Naive thymus-derived CD8-positive, alpha-beta T cell (primary cell): ENCODE results near the gene TMEM240. TPM values are rescaled to one million over a fixed set of nuclear protein-coding genes. Genes with fewer than 3 reads are reported as not detected.
"Not testable (repeated sequence)": the region's sequence is repeated elsewhere in the genome, so short reads cannot be mapped to it uniquely, and the experiment has no call there.

Experiments used
- ATAC-seq, 2 donors: fragments of 150-1000 bp; cut with Tn5 transposase in 1 of 2; sonication (Bioruptor Pico), chemical (Tn5 transposase) in 1 of 2; 1 replicate in 1 of 2; 2 replicates in 1 of 2; pipeline ENCODE4 v1.10.0; 2021; ENCODE audit warnings: mild to moderate bottlenecking in 2 of 2, moderate library complexity in 2 of 2
- POLR2A ChIA-PET: fragments of 350-600 bp; sonication (Branson Sonifier 250); formaldehyde crosslinking; loops from one replicate; lab custom pipeline; 2021; ENCODE audit warnings: antibody characterized with exemption; lab: Charles Lee
- DNase-seq, 10 donors: peaks; one replicate each; pipeline versions ENCODE4 v3.0.0 to v3.0.0-alpha.2; 2020 to 2022
- H3K27ac Mint-ChIP-seq, 10 donors: one replicate each; pipeline ENCODE4 v1.8.0; 2020 to 2022; ENCODE audit warnings: mild to moderate bottlenecking in 10 of 10, mixed read lengths in 10 of 10, moderate library complexity in 4 of 10, inconsistent platforms in 1 of 10
- H3K27me3 Mint-ChIP-seq, 5 donors: one replicate each; pipeline ENCODE4 v1.8.0; 2021 to 2022; ENCODE audit warnings: mixed read lengths in 5 of 5
- H3K36me3 Mint-ChIP-seq, 3 donors: one replicate each; pipeline ENCODE4 v1.8.0; 2020 to 2022; ENCODE audit warnings: mixed read lengths in 3 of 3, mild to moderate bottlenecking in 2 of 3, inconsistent platforms in 1 of 3
- H3K4me1 Mint-ChIP-seq, 4 donors: one replicate each; pipeline ENCODE4 v1.8.0; 2021 to 2022; ENCODE audit warnings: mixed read lengths in 4 of 4
- H3K4me3 Mint-ChIP-seq, 10 donors: one replicate each; pipeline ENCODE4 v1.8.0; 2020 to 2022; ENCODE audit warnings: mild to moderate bottlenecking in 10 of 10, mixed read lengths in 10 of 10, moderate library complexity in 6 of 10, inconsistent platforms in 1 of 10
- H3K9me3 Mint-ChIP-seq, 9 donors: one replicate each; pipeline ENCODE4 v1.8.0; 2020 to 2022; ENCODE audit warnings: mixed read lengths in 9 of 9, mild to moderate bottlenecking in 3 of 9, inconsistent platforms in 1 of 9, moderate library complexity in 1 of 9
- polyA plus RNA-seq, 3 donors: library from polyadenylated mRNA; unstranded; fragments of 300-500 nt; fragmentation: Illumina TruSeq; gene quantifications; one replicate each; pipeline ENCODE4 v1.2.3, GENCODE V29; 2021
- total RNA-seq, 8 experiments: library from RNA in 2 of 8; stranded (reverse) in 2 of 8; gene quantifications; one replicate each; pipeline ENCODE4 v1.2.3 and lab custom pipeline; 2021 to 2026

The TMEM240 gene
- total and polyA plus RNA-seq, 5 experiments from 2014 or later = 3.4 TPM; not detected in 3

GRCh38 chr1:1567152-1567875 lies 26.9 kb upstream of the TMEM240 start:
- Mint-ChIP-seq H3K36me3 (peaks cover 4 to 76% (median 16%) of the 10 kb centered on the region in 3 donors), H3K9me3 (no peaks in the 10 kb centered on the region), H3K27me3 (no peaks in the 10 kb centered on the region), H3K4me1 (peaks cover 19 to 68% (median 51%) of the 10 kb centered on the region in 4 donors), H3K4me3 (peak overlapping the region in 7 of 10 donors; percentile 22 to 62 (median 41)), H3K27ac (peak overlapping the region in 9 of 10 donors; percentile 11 to 65 (median 51))
- POLR2A ChIA-PET = interaction anchor here (0.7 kb wide), 1 partner anchor 24 kb away, joined by 3 read pairs; no protein-coding TSS in a partner anchor
- DNase-seq = no peak
- ATAC-seq = no peak

DNA sequence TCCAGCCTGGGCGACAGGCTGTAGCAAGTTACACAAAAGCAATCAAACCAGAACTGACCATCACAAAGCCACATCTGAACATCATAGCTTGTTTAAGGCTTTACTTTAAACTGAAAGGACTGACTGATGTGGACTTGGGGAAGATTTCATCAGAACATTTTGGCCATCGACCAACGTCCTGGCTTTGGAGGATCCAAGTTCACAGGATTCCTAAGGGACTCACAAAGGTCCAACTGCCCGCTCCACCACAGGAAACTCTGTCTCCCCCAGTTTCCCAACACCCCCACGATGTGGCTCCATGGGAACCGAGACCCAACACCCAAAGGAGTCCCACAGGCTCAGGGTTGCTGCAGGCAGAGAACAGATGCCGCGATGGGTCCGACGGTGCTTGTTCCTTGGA lies 24.9 kb upstream of the TMEM240 start:
- H3K27me3 Mint-ChIP-seq = no peaks in the 10 kb centered on the region
- no peak for ATAC-seq
- H3K36me3 Mint-ChIP-seq = peaks cover 4 to 82% (median 12%) of the 10 kb centered on the region in 3 donors
- H3K27ac Mint-ChIP-seq = peak overlapping the region in 1 of 10 donors; percentile 6
- H3K4me3 Mint-ChIP-seq = no peak overlapping the region
- POLR2A ChIA-PET = no interaction called here
- DNase-seq = no peak
- no peaks in the 10 kb centered on the region for H3K9me3 Mint-ChIP-seq
- peaks cover 17 to 57% (median 47%) of the 10 kb centered on the region in 4 donors for H3K4me1 Mint-ChIP-seq

- Mint-ChIP-seq H3K4me1 (peaks cover 13 to 46% (median 37%) of the 10 kb centered on the region in 4 donors), H3K27ac (peak overlapping the region in 2 of 10 donors; percentile 9 to 73), H3K9me3 (no peaks in the 10 kb centered on the region), H3K4me3 (no peak overlapping the region), H3K27me3 (no peaks in the 10 kb centered on the region), H3K36me3 (peaks cover 4 to 79% (median 12%) of the 10 kb centered on the region in 3 donors)
- ATAC-seq = peak in 1 of 2 donors; percentile 7
- POLR2A ChIA-PET = no interaction called here
- no peak for DNase-seq
Measured at GRCh38 chr1:1564268-1564667, 23.8 kb upstream of the TMEM240 start.

- POLR2A ChIA-PET = no interaction called here
- no peaks in the 10 kb centered on the region for H3K27me3 Mint-ChIP-seq
- peak overlapping the region in 3 of 10 donors; percentile 28 to 73 (median 59) for H3K27ac Mint-ChIP-seq
Measured at GRCh38 chr1:1563688-1564087, 23.3 kb upstream of the TMEM240 start.

DNA sequence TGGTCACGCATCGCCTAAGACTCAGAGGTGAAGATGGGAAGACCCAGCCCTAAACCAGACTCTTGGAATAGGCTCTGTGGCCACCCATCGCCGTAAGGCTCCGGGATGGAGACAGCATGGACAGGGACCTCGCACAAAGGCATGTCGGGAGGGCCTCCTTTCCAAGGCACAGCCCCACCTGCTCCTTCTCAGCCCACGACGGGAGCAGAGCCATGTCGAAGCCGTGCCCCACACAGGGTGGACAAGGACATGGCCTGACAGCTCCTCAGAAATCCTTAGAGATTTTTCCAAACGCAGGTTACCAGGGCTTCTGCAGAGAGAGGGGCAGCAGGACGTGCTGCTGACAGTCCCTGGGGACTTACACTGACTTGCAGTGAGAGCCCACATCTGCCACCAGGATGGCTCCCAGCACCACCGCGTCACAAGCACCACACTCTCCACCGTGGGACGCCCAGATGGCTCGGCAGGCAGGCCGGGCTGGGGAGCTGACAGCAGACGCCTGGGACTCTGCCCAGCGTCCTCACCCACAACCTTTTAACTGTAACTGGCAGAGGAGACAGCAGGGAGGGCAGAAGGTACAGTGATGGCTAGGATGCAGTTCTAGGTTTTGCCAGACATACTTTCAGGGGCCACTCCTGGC lies 22.3 kb upstream of the TMEM240 start:
- peak overlapping the region in 2 of 10 donors; percentile 56 to 93 for H3K27ac Mint-ChIP-seq
- DNase-seq (no peak), ATAC-seq (peak in 1 of 2 donors; percentile 11)
- POLR2A ChIA-PET = interaction anchor here (0.6 to 0.7 kb wide), 3 partner anchors 127 to 586 kb away, joined by 3 to 5 read pairs (median 3); no protein-coding TSS in a partner anchor
- peaks cover 16 to 36% (median 28%) of the 10 kb centered on the region in 4 donors for H3K4me1 Mint-ChIP-seq
- no peaks in the 10 kb centered on the region for H3K9me3 Mint-ChIP-seq
- no peaks in the 10 kb centered on the region for H3K27me3 Mint-ChIP-seq
- H3K36me3 Mint-ChIP-seq = peaks cover 4 to 72% (median 12%) of the 10 kb centered on the region in 3 donors
- no peak overlapping the region for H3K4me3 Mint-ChIP-seq

More at GRCh38 chr1:1563688-1564087, 23.3 kb upstream of the TMEM240 start:
- H3K36me3 Mint-ChIP-seq = peaks cover 4 to 73% (median 12%) of the 10 kb centered on the region in 3 donors
- H3K4me3 Mint-ChIP-seq = no peak overlapping the region
- H3K4me1 Mint-ChIP-seq = peaks cover 15 to 43% (median 34%) of the 10 kb centered on the region in 4 donors
- ATAC-seq = no peak
- no peaks in the 10 kb centered on the region for H3K9me3 Mint-ChIP-seq
- DNase-seq = no peak

- ATAC-seq (peak in 1 of 2 donors; percentile 18), DNase-seq (no peak)
- Mint-ChIP-seq H3K36me3 (peaks cover 4 to 65% (median 12%) of the 10 kb centered on the region in 3 donors), H3K9me3 (no peaks in the 10 kb centered on the region), H3K27me3 (no peaks in the 10 kb centered on the region), H3K4me3 (no peak overlapping the region), H3K4me1 (peaks cover 11 to 28% (median 21%) of the 10 kb centered on the region in 4 donors), H3K27ac (peak overlapping the region in 5 of 10 donors; percentile 1 to 93 (median 56))
- POLR2A ChIA-PET = no interaction called here
Measured at GRCh38 chr1:1561801-1562470, 21.5 kb upstream of the TMEM240 start.

- H3K4me3 Mint-ChIP-seq = no peak overlapping the region
- H3K27me3 Mint-ChIP-seq = no peaks in the 10 kb centered on the region
- H3K36me3 Mint-ChIP-seq = peaks cover 4 to 51% (median 6%) of the 10 kb centered on the region in 3 donors
- no peak overlapping the region for H3K27ac Mint-ChIP-seq
- H3K4me1 Mint-ChIP-seq = peaks cover 9 to 21% (median 14%) of the 10 kb centered on the region in 4 donors
- ATAC-seq (no peak), DNase-seq (no peak)
- POLR2A ChIA-PET = no interaction called here
- no peaks in the 10 kb centered on the region for H3K9me3 Mint-ChIP-seq
Measured at GRCh38 chr1:1560178-1560577, 19.8 kb upstream of the TMEM240 start.

- peaks cover 3 to 16% (median 9%) of the 10 kb centered on the region in 4 donors for H3K4me1 Mint-ChIP-seq
- peak overlapping the region in 4 of 10 donors; percentile 19 to 73 (median 40) for H3K27ac Mint-ChIP-seq
- POLR2A ChIA-PET = interaction anchor here (1.2 kb wide), 1 partner anchor 10 kb away, joined by 3 read pairs; no protein-coding TSS in a partner anchor
- peaks cover 0 to 40% (median 3%) of the 10 kb centered on the region in 3 donors for H3K36me3 Mint-ChIP-seq
- no peak for DNase-seq
- ATAC-seq = no peak
- no peak overlapping the region for H3K4me3 Mint-ChIP-seq
- no peaks in the 10 kb centered on the region for H3K9me3 Mint-ChIP-seq
- no peaks in the 10 kb centered on the region for H3K27me3 Mint-ChIP-seq
Measured at GRCh38 chr1:1559066-1559465, 18.6 kb upstream of the TMEM240 start.

DNA sequence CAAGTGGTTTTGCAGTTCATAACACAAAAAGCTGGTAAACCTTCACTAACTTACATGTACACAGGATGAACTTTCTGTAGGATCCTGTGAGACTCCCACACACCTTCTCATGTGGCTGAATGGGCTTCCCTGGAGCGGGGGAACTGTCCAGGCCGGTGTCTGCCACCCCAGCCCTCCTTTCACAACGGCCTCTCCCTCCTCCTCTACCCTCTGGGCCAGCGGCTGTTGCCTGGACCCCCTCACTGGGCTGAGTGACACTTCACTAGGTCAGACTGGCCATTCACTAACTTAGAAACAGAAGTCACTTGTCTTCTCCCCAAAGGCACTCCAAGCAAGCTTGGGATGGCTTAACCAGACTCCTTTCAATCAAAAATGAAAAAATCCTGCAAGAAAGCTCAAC lies 18.2 kb upstream of the TMEM240 start:
- ATAC-seq = no peak
- peaks cover 3 to 12% (median 8%) of the 10 kb centered on the region in 4 donors for H3K4me1 Mint-ChIP-seq
- DNase-seq = no peak
- no peaks in the 10 kb centered on the region for H3K27me3 Mint-ChIP-seq
- POLR2A ChIA-PET = interaction anchor here (1.2 kb wide), 1 partner anchor 10 kb away, joined by 3 read pairs; no protein-coding TSS in a partner anchor
- no peak overlapping the region for H3K4me3 Mint-ChIP-seq
- peaks cover 0 to 35% (median 0%) of the 10 kb centered on the region in 3 donors for H3K36me3 Mint-ChIP-seq
- no peaks in the 10 kb centered on the region for H3K9me3 Mint-ChIP-seq
- peak overlapping the region in 6 of 10 donors; percentile 19 to 46 (median 40) for H3K27ac Mint-ChIP-seq

GRCh38 chr1:1557688-1558087 lies 17.3 kb upstream of the TMEM240 start:
- H3K4me3 Mint-ChIP-seq, H3K27me3 Mint-ChIP-seq, ATAC-seq, H3K9me3 Mint-ChIP-seq, DNase-seq: not testable (repeated sequence)
- peaks cover 0 to 26% (median 0%) of the 10 kb centered on the region in 3 donors for H3K36me3 Mint-ChIP-seq
- H3K4me1 Mint-ChIP-seq = peaks cover 3 to 11% (median 8%) of the 10 kb centered on the region in 4 donors
- POLR2A ChIA-PET = interaction anchor here (1.2 kb wide), 1 partner anchor 9 kb away, joined by 3 read pairs; no protein-coding TSS in a partner anchor
- H3K27ac Mint-ChIP-seq = peak overlapping the region in 2 of 10 donors; percentile 47 to 59

DNA sequence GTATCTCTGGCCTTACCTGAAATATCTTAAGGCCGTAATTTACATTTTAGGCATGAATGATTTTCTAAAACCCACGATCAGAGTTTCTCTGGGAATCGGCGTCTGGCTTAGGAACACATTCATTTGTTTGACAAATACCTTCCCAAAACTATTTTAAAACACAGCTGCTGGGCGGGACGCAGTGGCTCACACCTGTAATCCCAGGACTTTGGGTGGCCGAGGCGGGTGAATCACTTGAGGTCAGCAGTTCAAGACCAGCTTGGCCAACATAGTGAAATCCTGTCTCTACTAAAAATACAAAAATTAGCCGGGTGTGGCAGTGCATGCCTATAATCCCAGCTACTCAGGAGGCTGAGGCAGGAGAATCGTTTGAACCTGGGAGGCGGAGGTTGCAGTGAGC lies 16.5 kb upstream of the TMEM240 start:
- H3K4me3 Mint-ChIP-seq, H3K9me3 Mint-ChIP-seq, H3K4me1 Mint-ChIP-seq, ATAC-seq, H3K27me3 Mint-ChIP-seq, DNase-seq, H3K27ac Mint-ChIP-seq: not testable (repeated sequence)
- POLR2A ChIA-PET = interaction anchor here (0.5 kb wide), 1 partner anchor 29 kb away, joined by 3 read pairs; no protein-coding TSS in a partner anchor
- H3K36me3 Mint-ChIP-seq = peaks cover 0 to 19% (median 0%) of the 10 kb centered on the region in 3 donors

DNA sequence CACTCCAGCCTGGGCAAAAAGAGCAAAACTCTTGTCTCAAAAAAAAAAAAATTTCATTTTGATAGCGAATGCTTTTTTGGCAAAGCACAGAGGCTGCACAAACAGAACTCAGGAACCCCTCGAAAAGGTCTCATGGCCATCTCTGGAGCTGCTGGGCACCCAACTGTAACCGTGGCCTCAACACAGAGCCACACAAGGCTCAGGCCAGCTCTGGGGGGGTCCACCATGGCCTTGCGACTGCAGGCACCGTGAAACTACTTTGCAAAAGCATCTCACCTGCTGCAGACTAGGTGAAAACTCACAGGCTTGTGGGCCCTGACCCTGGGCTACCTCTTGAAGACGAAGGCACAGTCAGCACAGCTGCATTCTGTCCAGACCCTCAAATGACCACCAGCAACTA lies 16.1 kb upstream of the TMEM240 start:
- no peak for DNase-seq
- no peaks in the 10 kb centered on the region for H3K27me3 Mint-ChIP-seq
- peaks cover 0 to 9% (median 6%) of the 10 kb centered on the region in 4 donors for H3K4me1 Mint-ChIP-seq
- POLR2A ChIA-PET = interaction anchor here (0.5 kb wide), 1 partner anchor 28 kb away, joined by 3 read pairs; no protein-coding TSS in a partner anchor
- H3K27ac Mint-ChIP-seq = peak overlapping the region in 2 of 10 donors; percentile 14 to 79
- H3K36me3 Mint-ChIP-seq = peaks cover 0 to 14% (median 0%) of the 10 kb centered on the region in 3 donors
- no peaks in the 10 kb centered on the region for H3K9me3 Mint-ChIP-seq
- no peak overlapping the region for H3K4me3 Mint-ChIP-seq
- ATAC-seq = no peak
